ENCODE results near the gene HECW1. TPM values are rescaled to one million over a fixed set of nuclear protein-coding genes. Genes with fewer than 3 reads are reported as not detected.

HECW1 gene
- total RNA-seq, 1 donor from 2014 or later, result 0.11 TPM

DNA sequence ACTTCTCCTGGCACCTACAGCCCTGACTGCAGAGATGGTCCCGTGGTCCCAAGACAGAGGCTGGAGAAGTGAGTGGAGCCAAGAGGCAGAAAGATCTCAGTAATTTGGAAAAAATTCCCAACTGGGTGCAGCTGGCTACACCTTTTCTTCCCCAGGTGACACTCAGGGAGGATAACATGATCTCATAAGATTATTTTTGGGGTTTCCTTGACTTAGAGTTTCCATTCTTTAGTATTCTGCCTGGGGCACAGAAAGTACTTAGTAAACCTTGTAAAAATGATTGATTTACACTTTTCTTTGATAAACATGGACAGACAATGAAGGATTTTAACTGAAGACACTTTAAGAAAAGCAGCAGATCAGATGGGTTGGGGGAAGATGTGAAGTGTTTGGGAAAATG is 38.6 kb downstream of the HECW1 start:
- Histone ChIP-seq H3K9ac (no peak overlapping the region), H3K27ac (no peak overlapping the region), H3K9me3 (ENCODE audit: low read depth) (no peaks in the 10 kb centered on the region), H2AFZ (replicated peaks) (no peak overlapping the region), H3K79me2 (ENCODE audit: low read depth) (no peaks in the 10 kb centered on the region), H3K4me1 (peaks cover 6% of the 10 kb centered on the region), H3K4me2 (no peak overlapping the region), H3F3A (ENCODE audit: low read depth) (no peaks in the 10 kb centered on the region), H4K20me1 (ENCODE audit: low read depth) (no peaks in the 10 kb centered on the region), H3K36me3 (no peaks in the 10 kb centered on the region), H3K4me3 (no peak overlapping the region), H3K27me3 (no peaks in the 10 kb centered on the region)
- H3K27me3 Mint-ChIP-seq (ENCODE audit: insufficient read depth, low read depth), result no peaks in the 10 kb centered on the region
- DNase-seq (ENCODE audit: low spot score), result no peak
- no peaks in the 10 kb centered on the region for H3K36me3 Mint-ChIP-seq
- no peak overlapping the region for H3K4me3 Mint-ChIP-seq
- TF ChIP-seq EZH2phosphoT487 (IDR thresholded peaks at IDR 0.05) (no peak), EZH2 (IDR thresholded peaks at IDR 0.05) (no peak), CTCF (IDR thresholded peaks at IDR 0.05) (no peak)
- H3K9me3 Mint-ChIP-seq, result no peaks in the 10 kb centered on the region
- H3K4me1 Mint-ChIP-seq, result no peaks in the 10 kb centered on the region
- no peak overlapping the region for H3K27ac Mint-ChIP-seq

GRCh38 chr7:43152696-43153095 is 40.2 kb downstream of the HECW1 start:
- Mint-ChIP-seq H3K9me3 (no peaks in the 10 kb centered on the region), H3K27me3 (ENCODE audit: insufficient read depth, low read depth) (no peaks in the 10 kb centered on the region), H3K4me3 (no peak overlapping the region), H3K27ac (no peak overlapping the region), H3K4me1 (no peaks in the 10 kb centered on the region), H3K36me3 (no peaks in the 10 kb centered on the region)
- Histone ChIP-seq H2AFZ (replicated peaks) (no peak overlapping the region), H3K4me1 (peaks cover 7% of the 10 kb centered on the region), H3K79me2 (ENCODE audit: low read depth) (no peaks in the 10 kb centered on the region), H3K36me3 (no peaks in the 10 kb centered on the region), H3K27ac (no peak overlapping the region), H3K4me3 (no peak overlapping the region), H3K4me2 (no peak overlapping the region), H3K9me3 (ENCODE audit: low read depth) (no peaks in the 10 kb centered on the region), H4K20me1 (ENCODE audit: low read depth) (no peaks in the 10 kb centered on the region), H3F3A (ENCODE audit: low read depth) (no peaks in the 10 kb centered on the region), H3K27me3 (no peaks in the 10 kb centered on the region), H3K9ac (no peak overlapping the region)
- no peak for DNase-seq (ENCODE audit: low spot score)
- no peak for TF ChIP-seq EZH2 (IDR thresholded peaks at IDR 0.05)
- no peak for TF ChIP-seq CTCF (IDR thresholded peaks at IDR 0.05)

GRCh38 chr7:43155636-43156035 is 43.2 kb downstream of the HECW1 start:
- Histone ChIP-seq H3F3A (ENCODE audit: low read depth) (no peaks in the 10 kb centered on the region), H3K4me3 (no peak overlapping the region), H3K27me3 (no peaks in the 10 kb centered on the region), H2AFZ (replicated peaks) (no peak overlapping the region), H3K9ac (no peak overlapping the region), H3K79me2 (ENCODE audit: low read depth) (no peaks in the 10 kb centered on the region), H3K4me1 (peaks cover 7% of the 10 kb centered on the region), H3K4me2 (no peak overlapping the region), H4K20me1 (ENCODE audit: low read depth) (no peaks in the 10 kb centered on the region), H3K36me3 (no peaks in the 10 kb centered on the region), H3K27ac (no peak overlapping the region), H3K9me3 (ENCODE audit: low read depth) (no peaks in the 10 kb centered on the region)
- no peak overlapping the region for H3K27ac Mint-ChIP-seq
- no peaks in the 10 kb centered on the region for H3K4me1 Mint-ChIP-seq
- peak; percentile 29 for DNase-seq (ENCODE audit: low spot score)
- TF ChIP-seq EZH2phosphoT487 (IDR thresholded peaks at IDR 0.05), result no peak
- no peak for TF ChIP-seq EZH2 (IDR thresholded peaks at IDR 0.05)
- no peak for TF ChIP-seq CTCF (IDR thresholded peaks at IDR 0.05)
- H3K27me3 Mint-ChIP-seq (ENCODE audit: insufficient read depth, low read depth), result no peaks in the 10 kb centered on the region
- H3K9me3 Mint-ChIP-seq, result no peaks in the 10 kb centered on the region
- no peaks in the 10 kb centered on the region for H3K36me3 Mint-ChIP-seq
- no peak overlapping the region for H3K4me3 Mint-ChIP-seq

DNA sequence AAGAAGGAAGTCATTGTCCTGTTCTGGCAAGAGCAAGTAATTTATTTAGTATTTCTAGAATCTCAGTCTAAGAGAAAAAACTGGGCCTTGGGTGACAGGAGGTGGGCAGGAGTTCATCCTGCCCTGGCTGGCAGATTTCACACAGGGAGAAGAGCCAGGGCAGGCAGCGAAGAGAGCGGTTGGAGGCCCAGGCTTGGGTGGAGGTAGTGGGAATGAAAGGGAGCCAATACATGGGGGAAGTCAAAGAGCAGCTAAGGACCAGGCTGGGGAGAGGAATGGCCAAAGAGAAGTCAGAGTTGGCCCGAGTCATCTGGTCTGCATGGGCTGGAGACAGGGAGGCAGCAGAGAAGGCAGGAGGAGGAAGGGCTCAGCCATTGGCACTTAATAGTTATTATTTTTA is 51.4 kb downstream of the HECW1 start:
- peaks cover 15% of the 10 kb centered on the region for H3K4me1 Mint-ChIP-seq
- no peaks in the 10 kb centered on the region for H3K27me3 ChIP-seq
- no peaks in the 10 kb centered on the region for H3K9me3 Mint-ChIP-seq
- H3K36me3 Mint-ChIP-seq, result no peaks in the 10 kb centered on the region
- no peaks in the 10 kb centered on the region for H3K27me3 Mint-ChIP-seq (ENCODE audit: insufficient read depth, low read depth)
- no peaks in the 10 kb centered on the region for H3K4me1 ChIP-seq
- no peak overlapping the region for H3K27ac Mint-ChIP-seq
- TF ChIP-seq CTCF (IDR thresholded peaks at IDR 0.05) (no peak), EZH2 (IDR thresholded peaks at IDR 0.05) (no peak), EZH2phosphoT487 (IDR thresholded peaks at IDR 0.05) (no peak)
- no peak for DNase-seq (ENCODE audit: low spot score)
- no peak overlapping the region for H2AFZ ChIP-seq (replicated peaks)
- H3K4me3 ChIP-seq, result no peak overlapping the region
- H3K36me3 ChIP-seq, result no peaks in the 10 kb centered on the region
- H3K4me2 ChIP-seq, result no peak overlapping the region
- no peak overlapping the region for H3K27ac ChIP-seq
- no peaks in the 10 kb centered on the region for H3F3A ChIP-seq (ENCODE audit: low read depth)
- no peak overlapping the region for H3K4me3 Mint-ChIP-seq
- no peaks in the 10 kb centered on the region for H4K20me1 ChIP-seq (ENCODE audit: low read depth)
- H3K9ac ChIP-seq, result no peak overlapping the region
- H3K9me3 ChIP-seq (ENCODE audit: low read depth), result no peaks in the 10 kb centered on the region
- no peaks in the 10 kb centered on the region for H3K79me2 ChIP-seq (ENCODE audit: low read depth)

Data from neural progenitor cell (in vitro differentiated cells).